Measurements from ENCODE around the gene DVL1. TPM values are rescaled to one million over a fixed set of nuclear protein-coding genes. Genes with fewer than 3 reads are reported as not detected.

Gene DVL1
- total and polyA plus RNA-seq, 9 of the 15 experiments (the other 6 are each of a cell fraction or from before 2014, with no cell fraction given) = 0.62 to 135 (median 24.3) TPM

DNA sequence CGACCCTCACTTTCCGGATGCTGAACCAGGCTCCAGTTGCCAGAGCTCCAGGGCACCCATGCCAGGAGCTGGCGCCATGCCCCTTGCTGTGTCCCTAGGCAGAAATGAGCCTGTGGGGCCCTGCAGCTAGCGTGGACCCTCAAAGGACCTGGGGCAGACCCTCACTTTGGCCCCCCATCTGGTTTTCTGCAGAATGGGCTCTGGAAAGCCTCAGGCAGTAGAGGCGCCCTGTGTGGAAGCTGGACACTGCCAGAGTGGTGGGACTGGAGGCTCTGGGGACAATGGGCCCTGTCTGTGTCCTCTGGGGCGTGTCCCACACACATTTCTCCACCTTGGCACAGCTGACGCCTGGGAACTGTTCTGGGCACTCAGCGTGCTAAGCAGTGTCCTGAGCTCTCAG lies 32.1 kb upstream of the DVL1 start:
- H3K9me1 ChIP-seq (ENCODE audit: control insufficient read depth, insufficient read depth, low read length) = no peaks in the 10 kb centered on the region
- DNase-seq (ENCODE audit: extremely low read depth in 1 of 4, low spot score in 3 of 4) = no peak
- no peaks in the 10 kb centered on the region for H3K27me3 ChIP-seq (ENCODE audit: control insufficient read depth in 2 of 2, insufficient read depth in 2 of 2, low read length in 2 of 2)
- intact Hi-C loops (cut with micrococcal nuclease) = no loop called here
- no peak overlapping the region for H3K27ac ChIP-seq (ENCODE audit: extremely low read depth, low read depth, low read length)
- H3K9me3 ChIP-seq (replicated peaks; ENCODE audit: control insufficient read depth, insufficient read depth, low read depth, low read length) = peaks cover 2% of the 10 kb centered on the region; the same call in 1 of the 2 replicates
- TF ChIP-seq, protein P1, sequence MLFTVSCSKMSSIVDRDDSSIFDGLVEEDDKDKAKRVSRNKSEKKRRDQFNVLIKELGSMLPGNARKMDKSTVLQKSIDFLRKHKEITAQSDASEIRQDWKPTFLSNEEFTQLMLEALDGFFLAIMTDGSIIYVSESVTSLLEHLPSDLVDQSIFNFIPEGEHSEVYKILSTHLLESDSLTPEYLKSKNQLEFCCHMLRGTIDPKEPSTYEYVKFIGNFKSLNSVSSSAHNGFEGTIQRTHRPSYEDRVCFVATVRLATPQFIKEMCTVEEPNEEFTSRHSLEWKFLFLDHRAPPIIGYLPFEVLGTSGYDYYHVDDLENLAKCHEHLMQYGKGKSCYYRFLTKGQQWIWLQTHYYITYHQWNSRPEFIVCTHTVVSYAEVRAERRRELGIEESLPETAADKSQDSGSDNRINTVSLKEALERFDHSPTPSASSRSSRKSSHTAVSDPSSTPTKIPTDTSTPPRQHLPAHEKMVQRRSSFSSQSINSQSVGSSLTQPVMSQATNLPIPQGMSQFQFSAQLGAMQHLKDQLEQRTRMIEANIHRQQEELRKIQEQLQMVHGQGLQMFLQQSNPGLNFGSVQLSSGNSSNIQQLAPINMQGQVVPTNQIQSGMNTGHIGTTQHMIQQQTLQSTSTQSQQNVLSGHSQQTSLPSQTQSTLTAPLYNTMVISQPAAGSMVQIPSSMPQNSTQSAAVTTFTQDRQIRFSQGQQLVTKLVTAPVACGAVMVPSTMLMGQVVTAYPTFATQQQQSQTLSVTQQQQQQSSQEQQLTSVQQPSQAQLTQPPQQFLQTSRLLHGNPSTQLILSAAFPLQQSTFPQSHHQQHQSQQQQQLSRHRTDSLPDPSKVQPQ (CRISPR knock-in tag; IDR thresholded peaks at IDR 0.05; ENCODE audit: borderline replicate concordance) = no peak
- TF ChIP-seq ELF1 (tag; IDR thresholded peaks at IDR 0.05) (no peak), PYGO2 (tag; IDR thresholded peaks at IDR 0.05) (no peak), U2AF1 (optimal IDR thresholded peaks at IDR 0.05; ENCODE audit: low read depth, low read length) (no peak), SREBF2 (CRISPR knock-in tag; IDR thresholded peaks at IDR 0.05) (no peak), ZNF699 (CRISPR knock-in tag; IDR thresholded peaks at IDR 0.05; ENCODE audit: insufficient replicate concordance) (no peak), ZC3H11A (IDR thresholded peaks at IDR 0.05; ENCODE audit: low read depth, low read length) (no peak), ZBTB8A (IDR thresholded peaks at IDR 0.05; ENCODE audit: partially characterized antibody) (no peak), MBD1 (CRISPR knock-in tag; IDR thresholded peaks at IDR 0.05) (no peak), ZNF431 (CRISPR knock-in tag; IDR thresholded peaks at IDR 0.05) (no peak), TOE1 (IDR thresholded peaks at IDR 0.05; ENCODE audit: borderline replicate concordance) (no peak), TOE1 (CRISPR knock-in tag; IDR thresholded peaks at IDR 0.05; ENCODE audit: borderline replicate concordance, low read depth) (no peak)
- TF ChIP-seq, protein P2, sequence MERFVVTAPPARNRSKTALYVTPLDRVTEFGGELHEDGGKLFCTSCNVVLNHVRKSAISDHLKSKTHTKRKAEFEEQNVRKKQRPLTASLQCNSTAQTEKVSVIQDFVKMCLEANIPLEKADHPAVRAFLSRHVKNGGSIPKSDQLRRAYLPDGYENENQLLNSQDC (CRISPR knock-in tag; IDR thresholded peaks at IDR 0.05) = no peak
- H2AFZ ChIP-seq (ENCODE audit: low read depth, low read length) = no peak overlapping the region
- in situ Hi-C loops (cut with MboI) = no loop called here
- ChIA-PET POLR2A (interaction anchor here (0.9 kb wide), 1 partner anchor 9 kb away, joined by 3 read pairs; no protein-coding TSS in a partner anchor), CTCF (ENCODE audit: low intra/inter-chr PET ratio) (no interaction called here)
- no peaks in the 10 kb centered on the region; the same call in 2 of the 3 replicates for H3K79me2 ChIP-seq (ENCODE audit: control insufficient read depth, insufficient read depth, low read length)
- 80% methylated on average over 8 of the region's 8 CpGs for WGBS (ENCODE audit: insufficient coverage, low coverage, missing lambda C conversion rate)
- no peak for ATAC-seq
- no peak overlapping the region for H3K4me2 ChIP-seq (ENCODE audit: insufficient read depth, low read length)
- peaks cover 4 to 27% of the 10 kb centered on the region in 2 experiments; a peak in 3 of 5 replicates for H3K4me1 ChIP-seq (replicated peaks in 1 of 2; ENCODE audit: control insufficient read depth in 2 of 2, insufficient read depth in 2 of 2, low read length in 2 of 2)
- peak overlapping the region in 1 of 2 experiments; percentile 79; a peak in 2 of 4 replicates for H3K9ac ChIP-seq (ENCODE audit: insufficient read depth in 1 of 2, low read depth in 2 of 2, low read length in 2 of 2)
- FAIRE-seq = no peak
- no peaks in the 10 kb centered on the region for H4K20me1 ChIP-seq (replicated peaks; ENCODE audit: control insufficient read depth, insufficient read depth, low read length)
- H3K36me3 ChIP-seq (ENCODE audit: control insufficient read depth, insufficient read depth, low read length) = peaks cover 14% of the 10 kb centered on the region
- BruUV-seq (replicated peaks) = no TSS peak
- H3K4me3 ChIP-seq = no peak overlapping the region
